Measurements from ENCODE around the gene PGPEP1.
A peak's percentile ranks its signal among the peaks of the same experiment; 100 is the strongest.
"Not testable (repeated sequence)": the region's sequence is repeated elsewhere in the genome, so short reads cannot be mapped to it uniquely, and the experiment has no call there.

PGPEP1 gene

DNA sequence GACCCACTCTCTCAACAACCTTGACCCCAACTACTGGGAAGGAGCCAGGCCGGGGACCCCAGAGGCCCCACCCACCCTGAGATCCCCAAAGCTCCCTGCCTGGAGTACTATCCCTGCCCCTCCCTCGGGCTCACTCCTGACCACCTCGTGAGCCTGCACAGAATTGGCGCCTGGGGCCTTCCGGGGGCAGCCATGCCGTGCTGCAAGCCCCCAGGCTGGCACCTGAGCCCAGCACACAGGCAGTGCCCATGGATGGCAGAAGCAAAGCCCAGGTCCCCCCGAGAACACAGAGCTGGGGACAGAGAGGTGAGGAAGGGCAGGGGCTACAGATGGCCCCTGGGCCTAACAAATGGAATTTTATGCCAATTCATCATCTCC is 31.5 kb upstream of the PGPEP1 start:
- DNase-seq = no peak

DNA sequence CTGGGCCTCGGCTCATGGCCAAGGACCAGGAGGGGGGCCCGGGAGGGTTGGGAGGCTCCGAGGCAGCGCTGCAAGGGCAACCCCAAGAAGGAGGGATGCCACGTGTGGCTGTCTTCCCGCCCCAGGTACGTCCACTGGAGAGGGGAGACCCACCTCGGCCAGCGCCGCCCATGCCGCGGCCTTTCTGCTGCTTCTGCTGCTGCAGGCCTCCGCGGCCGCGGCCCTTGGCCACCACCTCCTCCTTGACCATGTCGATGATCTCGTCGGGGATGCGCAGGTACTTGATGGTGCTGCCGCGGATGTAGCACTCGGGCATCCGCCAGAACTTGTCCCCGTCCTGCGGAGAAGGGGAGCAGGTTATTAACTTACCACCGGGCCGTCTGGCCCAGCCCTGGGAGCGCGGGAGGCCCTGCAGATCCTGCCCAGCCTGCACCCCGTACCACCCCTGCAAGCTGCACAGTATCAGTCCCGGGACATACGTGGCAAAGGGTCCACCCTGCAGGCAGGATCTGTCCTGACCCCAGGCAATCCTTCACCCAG is 30.8 kb upstream of the PGPEP1 start:
- DNase-seq = no peak

DNA sequence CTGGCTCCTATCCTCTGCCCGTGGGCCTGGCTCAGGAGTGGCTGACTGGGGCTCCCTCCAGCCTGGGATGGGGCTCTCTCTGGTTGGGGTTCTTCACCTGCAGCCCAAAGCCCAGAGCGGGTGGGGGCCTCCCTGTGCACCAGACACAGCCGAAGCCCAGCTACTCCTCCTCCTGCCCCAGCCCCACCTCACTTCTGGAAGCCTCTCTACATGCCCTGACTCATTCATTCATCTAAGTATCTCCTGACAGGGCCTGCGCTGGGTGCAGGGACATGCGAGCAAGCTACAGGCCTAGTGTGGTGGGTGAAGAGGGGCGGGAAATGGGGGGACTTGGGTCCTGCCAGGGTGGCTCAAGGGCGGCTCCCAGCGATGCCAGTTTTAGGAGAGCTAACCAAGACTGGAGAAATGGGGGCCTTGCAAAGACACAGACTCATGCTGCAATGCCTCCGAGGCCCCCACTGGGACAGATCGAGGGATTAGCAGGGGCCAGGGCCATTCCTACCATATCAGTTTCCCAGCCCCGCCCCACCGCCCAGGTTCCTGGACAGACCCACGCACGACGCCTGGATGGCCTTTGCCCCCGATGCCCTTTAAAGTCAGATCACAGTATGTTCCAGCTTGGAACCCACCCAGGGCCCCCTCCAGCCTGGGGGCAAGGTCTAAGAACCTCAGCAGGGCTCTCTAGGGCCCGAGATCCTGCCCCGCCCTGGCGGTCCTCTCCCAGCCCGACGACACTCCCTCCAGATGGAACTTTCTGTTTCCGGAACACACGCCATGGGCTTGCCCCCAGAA is 30.1 kb upstream of the PGPEP1 start:
- no peak for DNase-seq

DNA sequence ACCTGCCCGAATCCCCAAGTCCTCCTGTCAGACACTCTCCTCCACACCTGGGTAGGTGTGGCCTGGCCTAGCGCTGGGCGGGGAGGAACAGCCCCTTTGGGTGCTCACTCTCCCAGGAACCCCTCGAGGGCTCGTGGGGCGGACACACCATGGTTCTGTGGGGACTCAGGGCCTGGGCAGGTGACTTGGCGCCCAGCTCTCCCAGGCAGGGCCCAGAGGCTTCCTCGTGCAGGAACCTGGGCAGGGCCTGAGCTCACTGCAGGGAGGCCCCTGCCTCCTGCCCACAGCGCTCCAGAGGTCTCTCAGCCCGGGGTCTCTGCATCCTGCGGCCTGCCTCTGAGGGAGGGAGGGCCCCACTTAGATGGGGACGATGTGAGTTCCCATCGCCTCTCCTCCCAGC is 29.4 kb upstream of the PGPEP1 start:
- DNase-seq = no peak

DNA sequence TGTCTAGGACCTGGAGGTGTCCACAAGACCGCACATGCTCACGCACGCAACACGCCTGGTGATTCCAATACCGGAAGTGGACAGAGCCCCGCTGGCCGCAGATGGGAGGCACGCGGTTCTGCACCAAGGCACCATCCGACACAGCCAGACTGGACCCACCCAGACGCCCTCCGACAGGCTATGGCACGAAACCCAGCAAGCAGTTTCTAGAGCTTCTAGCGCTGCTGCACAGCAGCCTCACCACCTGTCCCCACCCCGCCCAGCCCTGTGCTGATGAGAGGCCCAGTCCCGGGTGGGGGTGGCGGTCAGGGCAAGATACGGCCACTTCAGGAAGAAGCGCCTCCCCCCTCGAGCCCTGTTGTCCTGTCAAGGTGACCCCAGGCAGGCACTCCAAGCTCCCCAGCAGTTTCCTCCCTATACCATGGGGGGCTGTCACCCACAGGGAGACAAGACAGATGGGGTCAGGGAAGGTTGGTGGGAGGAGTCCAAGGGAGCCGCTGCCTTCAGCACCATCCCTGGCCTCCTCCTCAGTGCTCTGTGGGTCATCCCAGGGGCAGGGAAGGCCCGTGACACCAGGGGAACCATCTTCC is 28.8 kb upstream of the PGPEP1 start:
- DNase-seq = no peak

DNA sequence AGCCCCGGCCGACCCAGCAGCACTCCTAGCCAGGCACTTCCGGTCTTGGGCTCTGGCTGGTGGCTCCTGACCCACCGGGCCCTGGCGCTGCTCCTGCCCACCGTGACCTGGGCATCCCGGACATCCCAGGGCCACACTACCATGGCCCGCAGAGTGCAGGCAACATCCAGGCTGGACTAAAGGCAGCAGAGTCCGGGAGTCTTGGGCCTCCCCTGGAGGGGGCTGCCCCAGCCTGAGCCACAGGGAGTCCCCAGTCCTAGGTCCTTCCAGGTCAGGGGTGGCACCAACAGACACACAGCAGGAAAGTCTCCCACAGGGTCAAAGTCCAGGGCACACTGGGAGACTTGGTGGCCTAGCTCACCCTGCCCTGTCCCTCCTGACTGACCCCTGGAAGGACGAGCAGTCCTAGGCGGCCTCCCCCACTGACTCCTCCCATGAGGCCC is 28.3 kb upstream of the PGPEP1 start:
- DNase-seq = no peak

DNA sequence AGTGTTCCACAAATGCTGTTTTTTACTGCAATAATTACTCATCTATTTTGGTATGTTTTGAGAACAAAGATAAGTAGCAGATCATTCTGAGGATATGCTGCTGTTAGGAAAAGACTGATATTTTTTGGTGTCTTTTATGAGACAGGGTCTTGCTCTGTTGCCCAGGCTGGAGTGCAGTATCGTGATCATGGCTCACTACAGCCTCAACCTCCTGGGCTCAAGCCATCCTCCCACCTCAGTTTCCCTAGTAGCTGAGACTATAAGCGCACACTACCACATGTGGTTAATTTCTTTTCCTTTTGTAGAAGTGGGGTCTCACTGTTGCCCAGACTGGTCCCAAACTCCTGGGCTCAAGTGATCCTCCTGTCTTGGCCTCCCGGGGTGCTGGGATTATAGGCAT is 27.0 kb upstream of the PGPEP1 start:
- DNase-seq = no peak

DNA sequence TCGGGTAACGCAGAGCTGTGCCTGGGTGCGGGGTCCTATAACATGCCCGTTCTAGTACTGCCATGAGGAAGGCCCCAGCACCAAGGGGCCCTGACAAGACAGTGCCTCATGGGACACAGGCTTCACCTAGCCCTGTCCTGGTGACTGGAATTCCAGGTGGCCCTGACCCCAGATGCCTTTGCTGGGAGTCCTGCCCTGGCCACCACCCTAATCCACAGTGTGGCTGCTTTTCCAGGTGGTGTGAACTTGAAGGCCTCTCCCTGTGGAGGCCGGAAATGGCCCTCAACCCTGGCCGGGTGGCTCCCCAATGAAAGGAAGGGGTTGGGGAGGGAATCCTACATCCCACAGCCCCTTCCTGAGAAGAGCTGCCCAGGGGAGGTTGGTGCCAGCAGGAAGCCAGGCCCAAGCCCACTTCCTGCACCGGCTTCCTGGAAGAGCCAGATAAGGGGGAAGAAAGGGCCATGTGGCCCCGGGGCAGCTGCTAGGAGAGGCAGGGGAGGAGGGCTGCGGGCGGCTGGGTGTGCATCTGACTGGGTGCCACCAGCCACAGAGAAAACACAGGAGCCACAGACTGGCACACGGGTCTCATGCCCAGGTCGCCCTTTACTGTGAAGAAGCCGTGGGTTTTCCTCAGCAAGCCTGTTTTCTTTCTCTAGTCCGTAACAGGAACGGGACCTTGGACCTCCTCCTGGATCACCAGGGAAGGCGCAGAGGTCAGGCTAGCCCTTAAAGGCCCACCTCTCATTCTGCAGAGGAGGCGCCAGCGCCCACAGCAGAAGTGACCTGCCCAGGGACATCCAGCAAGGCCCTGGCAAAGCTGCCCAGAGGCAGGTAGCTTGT is 22.2 kb upstream of the PGPEP1 start:
- DNase-seq = no peak

DNA sequence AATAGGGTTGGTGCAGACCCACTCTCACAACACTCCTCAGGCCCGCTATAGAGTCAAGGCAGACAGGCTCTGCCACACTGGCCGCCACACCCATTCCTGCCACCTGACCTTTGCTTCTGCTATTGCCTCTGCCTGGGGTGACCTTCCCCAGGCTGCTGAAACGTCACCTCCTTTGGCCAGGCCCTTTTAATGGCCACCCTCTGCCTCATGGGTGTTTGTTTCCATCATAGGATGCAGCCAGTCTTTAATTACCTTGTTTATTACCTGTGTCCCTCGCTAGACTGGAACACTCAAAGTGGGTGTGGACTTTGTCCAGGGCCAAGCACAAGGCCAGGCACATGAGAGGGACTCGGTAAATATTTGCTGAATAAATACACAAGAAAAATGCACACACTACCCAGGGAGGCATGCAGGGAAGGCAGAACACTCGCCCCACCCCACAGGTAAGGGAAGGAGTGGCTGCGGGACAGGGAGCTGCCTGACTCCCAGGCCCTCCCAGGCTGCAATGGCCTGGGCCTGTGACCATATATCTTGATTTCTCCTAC is 20.7 kb upstream of the PGPEP1 start:
- DNase-seq = no peak

DNA sequence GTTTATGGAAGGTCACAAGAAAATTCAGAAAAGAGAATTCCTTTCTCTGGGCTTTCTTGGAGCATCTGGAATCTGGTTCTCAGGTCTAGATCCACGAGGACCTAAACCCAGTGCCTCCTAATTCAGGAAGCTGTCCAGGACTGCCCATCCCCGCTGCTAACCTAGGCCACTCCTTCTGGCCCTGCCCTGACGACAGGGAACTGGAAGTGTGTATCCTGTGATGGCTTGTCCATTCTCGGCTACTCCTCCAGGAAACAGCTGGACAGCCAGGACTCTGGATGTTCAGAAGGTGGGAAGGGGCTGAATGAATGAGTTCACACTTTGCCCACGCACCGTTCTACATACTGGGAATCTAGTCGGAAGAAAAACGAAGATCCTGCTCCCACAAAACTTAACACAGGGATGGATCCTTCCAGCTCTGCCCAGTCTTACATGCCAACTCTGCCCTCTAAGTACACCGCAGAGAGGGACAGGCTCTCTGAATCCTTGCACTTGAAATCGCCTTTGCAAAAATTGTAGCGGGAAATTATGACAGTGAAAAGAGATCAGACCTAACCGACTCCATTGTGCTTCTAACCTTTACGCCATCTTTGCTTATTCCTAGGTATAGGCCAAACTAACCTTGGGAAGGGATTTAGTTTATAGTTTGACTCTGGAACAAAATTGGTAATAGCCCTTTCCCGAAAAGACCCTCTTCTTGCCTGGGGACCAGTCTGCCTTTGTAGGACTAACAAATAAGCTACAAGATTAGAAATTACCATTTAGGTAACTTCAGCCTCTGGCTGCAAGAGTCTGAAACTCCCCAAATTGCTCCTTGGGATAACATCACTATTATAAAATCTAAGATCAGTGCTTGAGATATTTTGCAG is 19.3 kb upstream of the PGPEP1 start:
- DNase-seq = no peak

DNA sequence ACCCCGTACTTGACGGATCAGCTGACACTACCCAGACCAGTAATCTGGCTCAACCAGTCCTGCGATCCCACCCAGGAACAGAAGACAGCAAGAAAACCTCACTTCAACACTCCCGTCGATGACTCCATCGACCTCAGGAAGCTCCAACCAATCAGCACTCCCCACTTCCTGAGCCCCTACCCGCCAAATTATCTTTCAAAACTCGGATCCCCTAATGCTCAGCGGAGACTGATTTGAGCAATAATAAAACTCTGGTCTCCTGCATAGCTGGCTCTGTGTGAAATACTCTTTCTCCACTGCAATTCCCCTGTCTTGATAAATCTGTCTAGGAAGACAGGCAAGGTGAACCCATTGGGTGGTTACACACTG is 18.7 kb upstream of the PGPEP1 start:
- no peak for DNase-seq

DNA sequence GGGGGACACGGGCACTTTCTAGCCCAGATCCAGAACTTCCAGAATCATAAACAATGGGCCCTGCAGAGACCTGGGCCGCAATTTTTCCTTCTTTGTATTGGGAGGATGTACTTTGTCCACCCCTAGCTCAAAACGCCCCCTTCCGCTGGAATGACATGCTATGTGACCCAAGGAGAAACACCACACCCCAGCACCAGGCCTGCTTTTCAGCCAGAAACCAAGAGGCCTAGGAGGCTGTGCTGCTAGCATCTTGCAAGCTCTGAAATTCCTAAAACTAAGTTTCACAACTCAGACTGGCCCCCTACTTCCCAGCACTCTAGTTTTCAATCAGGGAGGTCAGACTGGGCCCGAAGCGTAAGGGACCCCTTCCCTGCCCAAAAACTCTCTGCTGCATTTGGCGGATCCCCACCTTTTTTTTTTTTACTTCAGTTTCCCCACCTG is 18.1 kb upstream of the PGPEP1 start:
- no peak for DNase-seq

DNA sequence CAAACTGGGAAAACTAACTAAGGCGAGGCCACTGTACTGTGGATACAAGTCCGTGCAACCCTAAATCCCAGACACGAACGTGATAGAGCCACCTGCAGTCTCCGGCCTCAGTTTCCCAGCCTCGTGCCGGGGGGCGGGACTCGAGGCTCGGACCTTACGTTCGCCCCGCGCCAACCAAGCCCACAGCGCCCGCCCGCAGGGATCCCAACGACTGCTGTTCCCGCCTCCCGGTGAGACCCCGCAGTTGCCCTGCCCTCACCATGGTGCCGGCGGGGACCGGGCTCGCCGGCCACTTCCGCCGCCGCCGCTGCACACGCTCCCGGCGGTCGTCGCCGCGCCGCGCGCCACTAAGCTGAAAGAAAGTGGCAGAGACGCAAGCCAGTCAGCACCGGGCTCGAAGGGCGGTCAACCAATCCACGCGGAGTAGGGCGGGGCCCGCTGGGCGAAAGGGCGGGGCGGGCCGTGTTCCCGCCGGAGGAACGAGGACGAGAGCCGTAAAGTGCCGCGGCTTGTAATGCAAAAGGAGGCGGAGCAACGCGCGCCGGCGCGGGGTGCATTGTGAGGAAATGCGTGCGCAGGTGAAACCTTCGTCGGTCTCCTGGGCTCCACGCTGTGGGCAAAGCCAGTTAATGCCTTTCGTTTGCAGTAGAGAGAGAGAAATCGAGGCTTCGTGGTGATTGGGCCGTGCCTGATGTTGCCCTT is 17.5 kb upstream of the PGPEP1 start, which contains the start of gene LSM4:
Gene LSM4, minus strand, starts transcription at position 318 of the 702 bp plus-strand sequence. Its CDS starts 56 bp downstream, at position 262.
- peak; percentile 90 for DNase-seq

DNA sequence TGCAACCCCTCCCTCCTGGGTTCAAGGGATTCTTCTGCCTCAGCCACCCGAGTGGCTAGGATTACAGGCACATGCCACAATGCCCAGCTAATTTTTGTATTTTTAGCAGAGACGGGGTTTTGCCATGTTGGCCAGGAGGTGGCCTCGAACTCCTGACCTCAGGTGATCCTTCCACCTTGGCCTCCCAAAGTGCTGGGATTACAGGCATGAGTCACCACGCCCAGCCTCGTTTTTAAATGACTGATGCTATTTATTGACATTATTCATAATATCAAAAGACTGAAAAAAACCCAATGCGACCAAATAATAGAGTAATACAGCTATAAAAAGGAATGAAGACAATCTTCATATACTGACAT is 16.0 kb upstream of the PGPEP1 start:
- not testable (repeated sequence) for DNase-seq

DNA sequence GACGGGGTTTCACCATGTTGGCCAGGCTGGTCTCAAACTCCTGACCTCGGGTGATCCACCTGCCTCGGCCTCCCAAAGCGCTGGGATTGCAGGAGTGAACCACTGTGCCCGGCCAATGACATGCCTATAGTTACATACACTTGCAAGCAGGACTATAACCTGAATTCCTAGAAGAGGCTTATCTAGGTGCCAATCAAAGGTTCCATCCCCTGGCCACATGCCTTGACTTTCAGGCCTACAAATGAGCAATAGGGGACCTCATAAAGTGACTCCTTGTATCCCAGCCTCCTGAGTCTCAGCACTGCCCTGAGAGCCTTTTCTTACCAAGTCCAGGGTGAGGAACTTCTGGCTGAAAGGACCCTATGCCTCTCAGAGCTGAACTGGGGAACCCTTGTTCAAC is 13.6 kb upstream of the PGPEP1 start:
- no peak for DNase-seq

DNA sequence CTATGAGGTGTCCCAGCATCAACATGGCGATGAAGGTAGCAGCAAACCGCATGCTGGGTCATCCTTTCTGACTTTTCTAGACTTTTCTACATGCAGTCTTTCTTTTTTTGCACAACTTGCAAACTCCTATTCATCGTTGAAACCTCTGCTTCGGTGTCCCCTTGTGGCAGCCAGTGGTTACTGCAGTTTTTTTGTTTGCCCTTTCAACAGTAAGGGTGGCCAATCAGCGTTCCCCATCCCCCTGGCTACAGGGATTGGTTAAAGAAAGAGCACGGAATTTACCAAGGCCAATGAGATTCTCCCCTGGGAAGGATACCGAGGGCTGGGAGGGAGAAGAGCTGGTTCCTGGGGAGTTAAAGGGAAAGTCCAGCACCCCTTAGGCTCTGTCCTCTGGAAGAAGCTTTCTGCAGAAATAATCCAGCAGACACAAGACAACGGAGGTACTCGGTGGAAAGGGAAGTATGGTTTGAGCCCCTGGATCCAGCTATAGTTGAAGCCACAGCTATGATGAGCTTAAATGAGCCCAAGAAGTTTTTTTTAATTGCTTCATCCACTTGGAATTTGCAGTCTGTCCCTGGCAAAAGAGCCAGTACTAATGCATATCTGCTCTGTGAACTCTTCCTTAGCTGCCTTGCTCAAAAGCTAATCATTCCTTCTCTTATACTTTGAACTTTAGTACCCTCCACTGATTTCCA is 11.9 kb upstream of the PGPEP1 start:
- DNase-seq = peak; percentile 91

DNA sequence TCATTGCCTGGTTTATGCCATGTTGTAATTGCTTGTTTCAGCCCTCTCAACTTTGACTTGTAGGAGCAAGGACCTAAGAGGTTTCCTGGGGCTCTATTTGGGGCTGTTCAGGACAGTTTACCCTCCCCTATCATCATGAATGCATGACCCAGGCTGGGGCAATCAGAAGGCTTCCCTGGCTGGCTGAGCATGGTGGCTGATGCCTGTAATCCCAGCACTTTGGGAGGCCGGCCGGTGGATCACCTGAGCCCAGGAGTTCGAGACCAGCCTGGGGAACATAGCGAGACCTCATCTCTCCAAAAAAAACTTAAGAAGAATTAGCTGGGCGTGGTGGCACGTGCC is 11.4 kb upstream of the PGPEP1 start:
- no peak for DNase-seq

DNA sequence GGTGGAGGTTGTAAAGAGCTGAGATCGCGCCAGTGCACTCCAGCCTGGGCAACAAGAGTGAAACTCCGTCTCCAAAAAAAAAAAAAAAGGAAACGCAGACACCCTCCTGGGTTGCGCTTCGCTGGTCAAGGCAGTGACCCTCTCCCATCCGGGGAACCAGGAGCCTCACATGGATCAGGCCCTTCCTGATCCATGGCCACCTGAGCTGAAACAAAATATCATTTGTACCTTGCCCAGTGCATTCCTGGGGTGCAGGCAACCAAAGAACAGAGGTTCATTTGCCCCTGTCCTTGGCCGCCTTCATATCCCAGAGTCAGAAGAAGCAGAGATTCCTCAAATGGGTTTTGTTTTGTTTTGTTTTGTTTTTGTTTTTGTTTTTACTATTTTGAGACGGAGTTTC is 9.5 kb upstream of the PGPEP1 start:
- no peak for DNase-seq

DNA sequence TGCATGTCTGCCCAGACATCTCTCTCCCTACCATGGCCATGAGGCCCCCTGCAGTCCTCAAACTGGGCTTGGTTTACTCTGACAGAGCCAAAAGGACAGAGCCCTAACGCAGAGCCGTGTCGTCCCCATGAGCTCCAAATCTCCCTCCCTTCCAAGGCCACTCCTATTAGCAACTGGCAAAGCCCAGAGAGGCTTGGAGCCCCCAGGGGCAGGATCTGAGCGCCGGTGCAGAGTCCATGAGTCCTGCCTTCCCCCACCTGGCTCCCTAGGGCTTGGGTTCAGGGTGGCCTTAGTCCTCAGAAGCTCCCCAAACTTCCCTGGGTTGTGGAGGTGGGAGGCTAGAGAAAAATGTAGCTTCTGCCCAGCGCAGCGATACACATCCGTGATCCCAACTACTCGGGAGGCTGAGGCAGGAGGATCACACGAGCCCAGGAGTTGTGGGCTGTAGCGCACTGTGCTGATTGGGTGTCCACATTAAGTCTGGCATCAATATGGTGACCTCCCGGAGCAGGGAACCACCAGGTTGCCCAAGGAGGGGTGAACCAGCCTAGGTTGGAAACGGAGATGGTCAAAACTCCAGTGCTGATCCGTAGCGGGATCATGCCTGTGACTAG is 7.4 kb upstream of the PGPEP1 start:
- no peak for DNase-seq

DNA sequence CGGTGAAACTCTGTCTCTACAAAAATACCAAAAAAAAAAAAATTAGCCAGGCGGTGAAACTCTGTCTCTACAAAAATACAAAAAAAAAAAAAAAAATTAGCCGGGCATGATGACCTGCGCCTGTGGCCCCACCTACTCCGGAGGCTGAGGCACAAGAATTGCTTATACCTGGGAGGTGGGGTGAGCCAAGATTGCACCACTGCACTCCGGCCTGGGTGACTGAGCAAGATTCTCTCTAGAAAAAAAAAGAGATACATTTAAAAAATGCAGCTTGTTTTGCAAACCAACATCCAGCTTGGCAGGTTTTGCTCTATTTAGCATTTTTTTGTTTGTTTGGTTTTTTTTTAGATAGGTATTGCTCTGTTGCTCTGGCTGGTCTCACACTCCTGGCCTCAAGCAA is 6.7 kb upstream of the PGPEP1 start:
- no peak for DNase-seq

DNA sequence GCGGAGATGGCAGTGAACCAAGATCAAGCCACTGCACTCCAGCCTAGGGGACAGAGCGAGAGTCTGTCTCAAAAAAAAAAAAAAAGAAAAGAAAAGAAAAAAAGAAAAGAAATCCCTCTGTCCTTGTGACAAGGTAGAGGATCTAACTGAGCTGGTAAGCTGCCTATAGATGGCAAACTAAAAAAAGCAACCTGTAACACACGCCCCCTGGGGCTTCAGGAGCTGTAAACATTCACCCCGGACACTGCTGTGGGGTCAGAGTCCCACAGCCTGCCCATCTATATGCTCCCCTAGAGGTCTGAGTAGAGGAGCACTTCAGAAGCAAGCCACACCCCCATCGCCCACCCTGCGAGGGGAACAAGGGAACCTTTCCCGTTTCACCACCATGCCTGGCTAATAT is 4.3 kb upstream of the PGPEP1 start:
- DNase-seq = no peak
